ENCODE results near the gene SLC30A2. TPM values are rescaled to one million over a fixed set of nuclear protein-coding genes. Genes with fewer than 3 reads are reported as not detected.

The SLC30A2 gene
- total RNA-seq, 1 experiment from 2014 or later: 0.35 TPM

DNA sequence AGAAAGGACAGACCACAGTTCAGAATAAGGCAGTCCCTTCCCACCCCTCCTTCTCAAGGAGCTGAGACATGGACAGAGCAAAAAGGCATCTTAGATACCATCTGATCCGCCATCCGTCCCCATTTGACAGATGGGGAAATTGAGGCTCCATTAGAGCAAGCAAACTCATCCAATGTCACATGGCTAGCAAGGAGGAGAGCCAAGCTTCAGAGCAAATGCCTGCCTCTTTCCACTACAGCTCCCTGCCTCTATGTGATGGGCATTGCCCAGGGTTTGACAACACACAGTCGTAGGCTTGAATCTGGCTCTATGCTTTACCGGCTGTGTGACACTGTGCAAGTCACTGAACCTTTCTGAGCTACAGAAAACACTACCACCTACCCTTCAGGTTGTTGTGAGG is 3.9 kb downstream of the SLC30A2 start:
- no peak overlapping the region for H2BK12ac ChIP-seq (ENCODE audit: insufficient read length, low read depth, low read length)
- H3K9ac ChIP-seq (ENCODE audit: extremely low read depth, insufficient read length, low read length): no peak overlapping the region
- Mint-ChIP-seq H3K4me1 (peaks cover 5 to 9% of the 10 kb centered on the region in 2 experiments; a peak in 3 of 4 replicates), H3K36me3 (ENCODE audit: insufficient read depth in 1 of 3, low read depth in 3 of 3) (no peaks in the 10 kb centered on the region), H3K4me3 (no peak overlapping the region), H3K27ac (no peak overlapping the region), H3K9me3 (no peaks in the 10 kb centered on the region), H3K27me3 (ENCODE audit: low read depth) (peaks cover 94% of the 10 kb centered on the region)
- H3K14ac ChIP-seq (ENCODE audit: insufficient read depth, low read length): no peak overlapping the region
- H3T11ph ChIP-seq (ENCODE audit: low read length): no peak overlapping the region
- H3K27ac ChIP-seq (ENCODE audit: insufficient read length, low read depth, low read length): no peak overlapping the region
- DNase-seq: no peak
- TF ChIP-seq, protein P1, sequence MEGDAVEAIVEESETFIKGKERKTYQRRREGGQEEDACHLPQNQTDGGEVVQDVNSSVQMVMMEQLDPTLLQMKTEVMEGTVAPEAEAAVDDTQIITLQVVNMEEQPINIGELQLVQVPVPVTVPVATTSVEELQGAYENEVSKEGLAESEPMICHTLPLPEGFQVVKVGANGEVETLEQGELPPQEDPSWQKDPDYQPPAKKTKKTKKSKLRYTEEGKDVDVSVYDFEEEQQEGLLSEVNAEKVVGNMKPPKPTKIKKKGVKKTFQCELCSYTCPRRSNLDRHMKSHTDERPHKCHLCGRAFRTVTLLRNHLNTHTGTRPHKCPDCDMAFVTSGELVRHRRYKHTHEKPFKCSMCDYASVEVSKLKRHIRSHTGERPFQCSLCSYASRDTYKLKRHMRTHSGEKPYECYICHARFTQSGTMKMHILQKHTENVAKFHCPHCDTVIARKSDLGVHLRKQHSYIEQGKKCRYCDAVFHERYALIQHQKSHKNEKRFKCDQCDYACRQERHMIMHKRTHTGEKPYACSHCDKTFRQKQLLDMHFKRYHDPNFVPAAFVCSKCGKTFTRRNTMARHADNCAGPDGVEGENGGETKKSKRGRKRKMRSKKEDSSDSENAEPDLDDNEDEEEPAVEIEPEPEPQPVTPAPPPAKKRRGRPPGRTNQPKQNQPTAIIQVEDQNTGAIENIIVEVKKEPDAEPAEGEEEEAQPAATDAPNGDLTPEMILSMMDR (conservative IDR thresholded peaks at IDR 0.05): no peak
- no peak overlapping the region for H3K23ac ChIP-seq (ENCODE audit: insufficient read length, low read depth, low read length)
- no peak overlapping the region for H4K8ac ChIP-seq (replicated peaks; ENCODE audit: insufficient read length, low read depth, low read length)
- no peaks in the 10 kb centered on the region for H3K4me1 ChIP-seq (ENCODE audit: insufficient read depth, low read length)
- no peaks in the 10 kb centered on the region for H3K9me3 ChIP-seq (ENCODE audit: control insufficient read depth, low read depth, low read length)
- H2AK5ac ChIP-seq (ENCODE audit: insufficient read length, low read length): no peak overlapping the region
- H3K4me2 ChIP-seq (ENCODE audit: insufficient read depth, insufficient read length, low read length): no peak overlapping the region
- peaks cover 4% of the 10 kb centered on the region for H4K20me1 ChIP-seq (ENCODE audit: control insufficient read depth, insufficient read depth, insufficient read length)
- no peak overlapping the region for H2AFZ ChIP-seq (ENCODE audit: low read length)
- no peak overlapping the region for H3K4ac ChIP-seq (ENCODE audit: low read depth, low read length)
- H3K27me3 ChIP-seq (ENCODE audit: insufficient read depth, low read length): peaks cover 32% of the 10 kb centered on the region
- H2BK5ac ChIP-seq (ENCODE audit: insufficient read length, low read length): no peak overlapping the region
- H3K56ac ChIP-seq (ENCODE audit: insufficient read length, low read depth, low read length): no peak overlapping the region
- peaks cover 10% of the 10 kb centered on the region for H3K23me2 ChIP-seq (ENCODE audit: insufficient read length, low read depth, low read length, poor library complexity, severe bottlenecking)
- H4K5ac ChIP-seq (ENCODE audit: insufficient read length, low read depth, low read length): no peak overlapping the region
- no peak overlapping the region for H2BK15ac ChIP-seq (ENCODE audit: low read depth, low read length)
- no peak overlapping the region for H4K91ac ChIP-seq (ENCODE audit: insufficient read length, low read depth, low read length)
- no CpG with 5 or more reads among the region's 4 CpGs for WGBS (ENCODE audit: extremely low coverage, insufficient read length, low lambda C conversion rate)
- no peaks in the 10 kb centered on the region for H3K79me2 ChIP-seq (ENCODE audit: insufficient read depth, low read length)
- no peak overlapping the region for H2BK120ac ChIP-seq (ENCODE audit: low read depth, low read length, poor library complexity, severe bottlenecking)
- H2BK20ac ChIP-seq (ENCODE audit: low read depth, low read length, poor library complexity, severe bottlenecking): no peak overlapping the region
- H3K18ac ChIP-seq (ENCODE audit: insufficient read length, low read depth, low read length): no peak overlapping the region
- no peaks in the 10 kb centered on the region for H3K79me1 ChIP-seq (ENCODE audit: insufficient read depth, low read depth, low read length, poor library complexity, severe bottlenecking)
